PC-9 (cell line): ENCODE data around the gene HABP2. TPM values are rescaled to one million over a fixed set of nuclear protein-coding genes. Genes with fewer than 3 reads are reported as not detected.

Experiments
- BruUV-seq: library from RNA; stranded (reverse); fragments of 400-500 nt; replicated peaks from 2 replicates; lab custom pipeline; 2021; lab: Mats Ljungman, UMichigan
- CTCF ChIA-PET: fragments of 300-600 bp; sonication (Branson Sonifier 250); formaldehyde crosslinking; loops from one replicate; lab custom pipeline; 2022; ENCODE audit warnings: antibody characterized with exemption; lab: Charles Lee
- POLR2A ChIA-PET: fragments of 300-600 bp; sonication (Branson Sonifier 250); formaldehyde crosslinking; loops from one replicate; lab custom pipeline; 2022; ENCODE audit warnings: antibody characterized with exemption; ENCODE audit not compliant: unreplicated experiment; lab: Charles Lee
- DNase-seq, 2 experiments: peaks; one replicate each; pipeline versions ENCODE4 v3.0.0 to v3.0.0-alpha.2; 2015 to 2022; ENCODE audit warnings: mixed read lengths in 1 of 2
- H2AFZ ChIP-seq: fragments of 200-600 bp; sonication (generic); 2 replicates; pipeline ENCODE4 v1.8.1; 2017; ENCODE audit warnings: antibody characterized with exemption
- H3F3A ChIP-seq: fragments of 200-600 bp; sonication (generic); 2 replicates; pipeline ENCODE4 v1.8.1; 2017; ENCODE audit warnings: antibody characterized with exemption, mild to moderate bottlenecking, low read depth; ENCODE audit not compliant: insufficient read depth
- H3K27ac ChIP-seq: fragments of 200-600 bp; sonication (generic); 2 replicates; pipeline ENCODE4 v1.6.1; 2016; ENCODE audit warnings: mixed run types
- H3K27me3 ChIP-seq: fragments of 200-600 bp; sonication (generic); 2 replicates; pipeline ENCODE4 v1.6.1; 2016; ENCODE audit warnings: low read depth, mixed run types; ENCODE audit not compliant: insufficient read depth
- H3K36me3 ChIP-seq: fragments of 200-600 bp; sonication (generic); 2 replicates; pipeline ENCODE4 v1.6.1; 2016; ENCODE audit warnings: low read depth, mixed run types
- H3K4me1 ChIP-seq: fragments of 200-600 bp; sonication (generic); replicated peaks from 2 replicates; pipeline ENCODE4 v1.6.1; 2016; ENCODE audit warnings: mixed run types; ENCODE audit not compliant: insufficient read depth
- H3K4me2 ChIP-seq: fragments of 200-600 bp; sonication (generic); 2 replicates; pipeline ENCODE4 v1.6.1; 2017; ENCODE audit warnings: mixed run types
- H3K4me3 ChIP-seq: fragments of 200-600 bp; sonication (generic); 2 replicates; pipeline ENCODE4 v1.6.1; 2016; ENCODE audit warnings: mixed run types
- H3K79me2 ChIP-seq: fragments of 200-600 bp; sonication (generic); 2 replicates; pipeline ENCODE4 v1.6.1; 2017; ENCODE audit warnings: low read depth, mixed run types
- H3K9me2 ChIP-seq: fragments of 200-600 bp; sonication (generic); 2 replicates; pipeline ENCODE4 v1.8.1; 2017; ENCODE audit warnings: mild to moderate bottlenecking; ENCODE audit not compliant: insufficient read depth
- H3K9me3 ChIP-seq: fragments of 200-600 bp; sonication (generic); 2 replicates; pipeline ENCODE4 v1.8.1; 2016; ENCODE audit warnings: low read depth; ENCODE audit not compliant: insufficient read depth
- H4K20me1 ChIP-seq: fragments of 200-600 bp; sonication (generic); 2 replicates; pipeline ENCODE4 v1.8.1; 2017; ENCODE audit not compliant: insufficient read depth
- CTCF ChIP-seq: fragments of 200-600 bp; sonication (generic); conservative IDR thresholded peaks from 2 replicates; pipeline ENCODE4 v1.6.1; 2017; ENCODE audit warnings: mixed run types, antibody characterized with exemption, mild to moderate bottlenecking, moderate library complexity
- EZH2 ChIP-seq: fragments of 200-600 bp; sonication (generic); IDR thresholded peaks from 2 replicates; pipeline ENCODE4 v1.8.0; 2017; ENCODE audit warnings: antibody characterized with exemption, low read depth
- intact Hi-C: fragments of 100-400 bp; cut with micrococcal nuclease; formaldehyde crosslinking; loops from one replicate; pipeline ENCODE4 v1.10.0; 2022; ENCODE audit not compliant: unreplicated experiment
- total RNA-seq: library from RNA; stranded (reverse); gene quantifications from 2 replicates; pipeline ENCODE4 v1.2.3, GENCODE V29; 2021

The HABP2 gene
- total RNA-seq, 1 experiment from 2014 or later = not detected

DNA sequence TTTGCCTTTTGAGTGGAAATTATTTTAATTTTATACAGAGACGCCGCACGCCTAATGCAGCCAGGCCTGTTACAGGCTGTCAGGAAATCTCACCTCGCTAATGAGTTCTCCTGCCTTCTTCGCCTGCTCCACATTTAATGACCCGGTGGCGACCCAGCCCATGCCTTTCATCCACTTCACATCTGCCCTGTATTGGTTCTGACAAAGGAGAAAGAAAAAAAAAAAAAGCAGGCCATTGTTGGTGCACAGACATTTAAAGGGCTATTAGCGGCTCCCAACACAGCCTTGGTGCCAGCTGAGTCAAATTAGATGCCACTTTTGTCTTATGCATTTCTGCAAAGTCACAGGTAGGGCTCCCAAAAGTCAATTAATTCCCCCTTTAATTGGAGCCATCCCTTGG lies 67.7 kb downstream of the HABP2 start:
- H3K36me3 ChIP-seq = no peaks in the 10 kb centered on the region
- no peaks in the 10 kb centered on the region for H3K4me1 ChIP-seq
- H3K4me2 ChIP-seq = no peak overlapping the region
- H3K27me3 ChIP-seq = peaks cover 77% of the 10 kb centered on the region
- no peaks in the 10 kb centered on the region for H3F3A ChIP-seq
- H3K9me2 ChIP-seq = no peaks in the 10 kb centered on the region
- no peaks in the 10 kb centered on the region for H4K20me1 ChIP-seq
- ChIA-PET POLR2A (no interaction called here), CTCF (no interaction called here)
- H3K79me2 ChIP-seq = no peaks in the 10 kb centered on the region
- BruUV-seq = no TSS peak
- intact Hi-C loops = no loop called here
- DNase-seq = no peak
- H3K27ac ChIP-seq = no peak overlapping the region
- TF ChIP-seq CTCF (no peak), EZH2 (no peak)
- no peak overlapping the region for H3K4me3 ChIP-seq
- H2AFZ ChIP-seq = no peak overlapping the region
- H3K9me3 ChIP-seq = no peaks in the 10 kb centered on the region

DNA sequence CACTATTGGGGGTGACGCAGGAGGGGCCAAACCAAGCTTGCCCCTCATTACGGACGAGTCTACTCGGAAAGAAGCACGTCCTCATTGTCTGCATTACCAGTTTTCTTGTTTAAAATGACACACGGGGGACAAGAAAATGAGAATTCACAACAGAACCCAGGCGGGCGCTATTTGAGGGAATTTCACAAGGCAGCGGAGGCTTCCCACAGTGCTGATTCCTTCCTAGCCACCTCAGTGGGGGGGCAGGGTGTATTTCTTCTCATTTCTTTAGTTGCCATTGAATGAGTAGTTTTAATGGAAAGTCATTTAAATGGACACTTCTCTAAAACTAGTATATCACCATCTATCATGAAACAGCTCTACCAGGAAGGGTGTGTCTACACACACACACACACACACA lies 68.1 kb downstream of the HABP2 start:
- H3K27ac ChIP-seq = no peak overlapping the region
- H4K20me1 ChIP-seq = no peaks in the 10 kb centered on the region
- H3K9me2 ChIP-seq = no peaks in the 10 kb centered on the region
- POLR2A ChIA-PET = no interaction called here
- no peak overlapping the region for H3K4me2 ChIP-seq
- H3K4me3 ChIP-seq = no peak overlapping the region
- H3K9me3 ChIP-seq = no peaks in the 10 kb centered on the region
- no peaks in the 10 kb centered on the region for H3F3A ChIP-seq
- H3K79me2 ChIP-seq = no peaks in the 10 kb centered on the region
- no peak overlapping the region for H2AFZ ChIP-seq
- intact Hi-C loops = no loop called here
- DNase-seq = no peak
- TF ChIP-seq CTCF (no peak), EZH2 (no peak)
- no TSS peak for BruUV-seq
- H3K27me3 ChIP-seq = peaks cover 75% of the 10 kb centered on the region
- H3K4me1 ChIP-seq = no peaks in the 10 kb centered on the region
- no peaks in the 10 kb centered on the region for H3K36me3 ChIP-seq
- CTCF ChIA-PET = no interaction called here

- H3K9me2 ChIP-seq = no peaks in the 10 kb centered on the region
- H4K20me1 ChIP-seq = no peaks in the 10 kb centered on the region
- ChIA-PET CTCF (no interaction called here), POLR2A (no interaction called here)
- no peak overlapping the region for H3K4me2 ChIP-seq
- H2AFZ ChIP-seq = no peak overlapping the region
- H3K27me3 ChIP-seq = peaks cover 67% of the 10 kb centered on the region
- H3K27ac ChIP-seq = no peak overlapping the region
- no TSS peak for BruUV-seq
- no peak overlapping the region for H3K4me3 ChIP-seq
- H3K9me3 ChIP-seq = no peaks in the 10 kb centered on the region
- no peaks in the 10 kb centered on the region for H3K4me1 ChIP-seq
- no peaks in the 10 kb centered on the region for H3K36me3 ChIP-seq
- no peaks in the 10 kb centered on the region for H3K79me2 ChIP-seq
- no peak for DNase-seq
- no peaks in the 10 kb centered on the region for H3F3A ChIP-seq
- intact Hi-C loops = no loop called here
- TF ChIP-seq EZH2 (no peak), CTCF (no peak)
Measured at GRCh38 chr10:113621799-113622198, 68.9 kb downstream of the HABP2 start.
